Cardiac ventricle fibroblast (primary cell): ENCODE measurements around the gene CHD9. TPM values are rescaled to one million over a fixed set of nuclear protein-coding genes. Genes with fewer than 3 reads are reported as not detected.

Experiments used
- total RNA-seq: library from RNA; depleted of rRNA; stranded (reverse); fragments of >200 nt; gene quantifications from 2 replicates; pipeline ENCODE4 v1.2.3, GENCODE V29; 2015

CHD9 gene
- 34.6 and 52.4 TPM in 2 replicates for total RNA-seq

DNA sequence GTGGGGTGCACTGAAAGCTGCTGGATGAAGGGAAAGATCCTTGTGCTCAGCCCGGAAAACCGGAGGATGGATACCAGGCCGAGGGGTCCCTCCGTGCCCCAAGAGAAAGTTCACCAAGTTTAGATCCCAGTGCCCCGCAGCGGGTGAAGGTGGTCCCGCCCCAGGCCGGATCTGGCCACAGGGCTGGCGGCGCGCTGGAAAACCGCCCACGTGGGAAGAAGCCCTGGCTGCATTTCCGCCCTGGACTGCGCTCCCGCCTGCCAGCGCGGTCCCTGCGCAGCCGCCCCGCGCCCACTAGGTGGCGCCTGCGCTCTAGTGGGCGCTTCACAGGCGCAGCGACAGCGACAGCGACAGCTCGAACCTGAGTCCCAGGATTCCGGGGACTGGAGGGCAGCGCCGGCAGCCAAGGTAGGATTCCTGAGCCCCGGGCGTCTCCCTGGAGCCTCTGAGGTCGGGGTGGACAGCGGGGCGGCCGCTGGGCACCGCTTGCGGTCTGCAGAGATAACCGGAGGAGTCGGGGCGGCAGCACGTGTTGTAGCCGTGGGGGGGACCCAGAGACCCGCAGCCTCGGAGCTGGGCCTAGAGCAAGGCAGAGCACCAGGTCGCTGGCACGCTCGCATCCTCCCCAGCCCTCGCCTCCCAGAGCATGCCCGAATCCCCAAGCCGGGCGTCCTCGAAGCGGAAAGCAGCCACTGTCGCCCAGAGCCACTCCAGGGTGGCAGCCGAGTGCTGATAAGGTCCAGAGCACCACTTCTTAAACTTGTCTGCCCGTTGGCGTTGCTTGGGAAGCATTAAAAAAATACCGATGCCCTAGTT is at the start of gene CHD9:
Gene CHD9 (plus strand): TSS at position 322 of the 816 bp plus-strand sequence. CDS start 101,099 bp downstream, outside the sequence.

DNA sequence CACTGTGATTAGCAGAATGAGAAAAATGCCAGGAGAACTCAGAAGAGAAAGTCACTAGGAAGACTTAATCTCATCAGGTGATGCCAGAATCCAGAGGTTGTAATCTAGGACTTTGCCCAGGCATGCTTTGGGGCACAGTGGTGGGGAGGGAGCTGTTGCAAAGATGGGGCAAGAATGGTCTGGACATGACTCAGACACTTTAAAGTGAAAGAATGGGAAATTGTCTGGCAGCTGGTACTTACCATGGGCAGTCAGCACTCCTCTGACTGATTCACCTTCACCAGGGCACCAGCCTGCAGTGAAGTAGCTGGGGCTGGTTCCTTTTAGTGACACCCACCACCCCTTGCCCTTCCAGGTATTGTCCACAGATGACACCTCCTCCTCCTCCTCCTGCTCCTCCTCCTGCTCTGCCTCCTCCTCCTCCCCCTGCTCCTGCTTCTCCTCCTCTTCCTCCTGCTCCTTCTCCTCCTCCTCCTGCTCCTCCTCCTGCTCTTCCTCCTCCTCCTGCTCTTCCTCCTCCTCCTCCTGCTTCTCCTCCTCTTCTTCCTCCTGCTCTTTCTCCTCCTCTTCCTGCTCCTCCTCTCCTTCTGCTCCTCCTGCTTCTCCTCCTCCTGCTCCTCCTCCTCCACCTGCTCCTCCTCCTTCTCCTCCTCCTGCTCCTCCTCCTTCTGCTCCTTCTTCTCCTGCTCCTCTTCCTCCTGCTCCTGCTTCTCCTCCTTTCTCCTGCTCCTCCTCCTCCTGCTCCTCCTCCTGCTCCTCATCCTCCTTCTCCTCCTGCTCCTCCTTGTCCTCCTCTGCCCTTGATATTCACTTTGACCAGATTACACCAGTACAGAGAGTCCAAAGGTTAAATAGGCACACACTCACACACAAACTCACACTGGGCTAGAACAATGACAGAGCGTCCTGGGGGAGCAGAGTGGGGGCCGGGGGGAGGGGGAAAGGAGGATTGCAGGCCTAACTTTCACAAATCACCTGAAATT is 2.0 kb upstream of the CHD9 start, which contains the start of gene CHD9NB:
Gene CHD9NB (minus strand): TSS at position 379 of the 983 bp plus-strand sequence. CDS start 8,739 bp downstream, outside the sequence.

Other genes starting within 250 kb of the CHD9 start
- gene CHD9NB, start 2.1 kb upstream of the CHD9 start, total RNA-seq: 5.1 and 7.8 TPM in 2 replicates